ENCODE results near the gene MAP4K4.
"Not testable (repeated sequence)": the region's sequence is repeated elsewhere in the genome, so short reads cannot be mapped to it uniquely, and the experiment has no call there.

MAP4K4 gene

GRCh38 chr2:101883860-101884259 is 186.4 kb downstream of the MAP4K4 start:
- DNase-seq: no peak

GRCh38 chr2:101884423-101884822 is 186.9 kb downstream of the MAP4K4 start:
- DNase-seq: no peak

- no peak for DNase-seq
Measured at GRCh38 chr2:101887328-101887727, 189.8 kb downstream of the MAP4K4 start.

- DNase-seq: no peak
Measured at GRCh38 chr2:101889460-101890098, 192.1 kb downstream of the MAP4K4 start.

- no peak for DNase-seq
Measured at GRCh38 chr2:101892377-101892776, 194.9 kb downstream of the MAP4K4 start.

GRCh38 chr2:101893681-101894381 is 196.3 kb downstream of the MAP4K4 start:
- DNase-seq: no peak

- DNase-seq: no peak
Measured at GRCh38 chr2:101895039-101895438, 197.5 kb downstream of the MAP4K4 start.

GRCh38 chr2:101895819-101896322 is 198.4 kb downstream of the MAP4K4 start:
- DNase-seq: no peak

- no peak for DNase-seq
Measured at GRCh38 chr2:101897301-101897700, 199.8 kb downstream of the MAP4K4 start.

- DNase-seq: no peak
Measured at GRCh38 chr2:101899265-101899664, 201.8 kb downstream of the MAP4K4 start.

GRCh38 chr2:101899871-101900270 is 202.4 kb downstream of the MAP4K4 start:
- DNase-seq: no peak

GRCh38 chr2:101900375-101900774 is 202.9 kb downstream of the MAP4K4 start:
- DNase-seq: no peak

GRCh38 chr2:101901241-101901640 is 203.7 kb downstream of the MAP4K4 start:
- DNase-seq: no peak

- DNase-seq: no peak
Measured at GRCh38 chr2:101902169-101902568, 204.7 kb downstream of the MAP4K4 start.

GRCh38 chr2:101904916-101905315 is 207.4 kb downstream of the MAP4K4 start:
- no peak for DNase-seq

GRCh38 chr2:101905746-101906336 is 208.3 kb downstream of the MAP4K4 start:
- DNase-seq: no peak

- DNase-seq: no peak
Measured at GRCh38 chr2:101909760-101910159, 212.3 kb downstream of the MAP4K4 start.

GRCh38 chr2:101912545-101912944 is 215.0 kb downstream of the MAP4K4 start:
- no peak for DNase-seq

GRCh38 chr2:101921319-101921952 is 223.9 kb downstream of the MAP4K4 start:
- no peak for DNase-seq

GRCh38 chr2:101921953-101922325 is 224.4 kb downstream of the MAP4K4 start:
- no peak for DNase-seq

- not testable (repeated sequence) for DNase-seq
Measured at GRCh38 chr2:101924311-101924710, 226.8 kb downstream of the MAP4K4 start.

GRCh38 chr2:101930019-101930418 is 232.5 kb downstream of the MAP4K4 start:
- peak; percentile 27 for DNase-seq

- no peak for DNase-seq
Measured at GRCh38 chr2:101930847-101931246, 233.3 kb downstream of the MAP4K4 start.

- DNase-seq: no peak
Measured at GRCh38 chr2:101931402-101931801, 233.9 kb downstream of the MAP4K4 start.

Measured in NCI-H1105 (cell line).